A172 (cell line): ENCODE data around the gene ATP2B2. TPM values are rescaled to one million over a fixed set of nuclear protein-coding genes. Genes with fewer than 3 reads are reported as not detected.

Experiments
- DNase-seq: peaks from one replicate; pipeline ENCODE4 v3.0.0-alpha.2; 2015; ENCODE audit warnings: low spot score
- total RNA-seq: library from RNA; depleted of rRNA; stranded (reverse); fragments of >200 nt; shearing (Covaris generic); gene quantifications from 2 replicates; pipeline ENCODE4 v1.2.3, GENCODE V29; 2014

ATP2B2 gene
- total RNA-seq, 1 experiment from 2014 or later: 0.50 TPM

GRCh38 chr3:10510743-10511432 is 5.5 kb upstream of the ATP2B2 start:
- no peak for DNase-seq

- no peak for DNase-seq
Observed at GRCh38 chr3:10510086-10510742, 4.8 kb upstream of the ATP2B2 start.

GRCh38 chr3:10509325-10509724 is 3.9 kb upstream of the ATP2B2 start:
- no peak for DNase-seq

GRCh38 chr3:10508619-10509260 is 3.4 kb upstream of the ATP2B2 start:
- no peak for DNase-seq

- no peak for DNase-seq
Observed at GRCh38 chr3:10508235-10508618, 2.8 kb upstream of the ATP2B2 start.

- no peak for DNase-seq
Observed at GRCh38 chr3:10507331-10507730, 1.9 kb upstream of the ATP2B2 start.

- no peak for DNase-seq
Observed at GRCh38 chr3:10506696-10507095, 1.3 kb upstream of the ATP2B2 start.

GRCh38 chr3:10505791-10506585 is 602 bp upstream of the ATP2B2 start:
- no peak for DNase-seq

GRCh38 chr3:10504171-10505049 is 976 bp downstream of the ATP2B2 start:
- no peak for DNase-seq

GRCh38 chr3:10503217-10503796 is 2.1 kb downstream of the ATP2B2 start:
- DNase-seq: no peak

- no peak for DNase-seq
Observed at GRCh38 chr3:10502185-10502880, 3.1 kb downstream of the ATP2B2 start.

- no peak for DNase-seq
Observed at GRCh38 chr3:10501664-10502052, 3.7 kb downstream of the ATP2B2 start.

- no peak for DNase-seq
Observed at GRCh38 chr3:10500717-10501663, 4.4 kb downstream of the ATP2B2 start.

- DNase-seq: no peak
Observed at GRCh38 chr3:10498271-10498670, 7.1 kb downstream of the ATP2B2 start.

- DNase-seq: no peak
Observed at GRCh38 chr3:10497439-10497838, 7.9 kb downstream of the ATP2B2 start.

GRCh38 chr3:10496121-10496863 is 9.1 kb downstream of the ATP2B2 start:
- DNase-seq: no peak

GRCh38 chr3:10495614-10496013 is 9.8 kb downstream of the ATP2B2 start:
- DNase-seq: no peak

GRCh38 chr3:10495003-10495402 is 10.4 kb downstream of the ATP2B2 start:
- peak; percentile 86 for DNase-seq
